Measurements from ENCODE around the gene SEH1L. TPM values are rescaled to one million over a fixed set of nuclear protein-coding genes. Genes with fewer than 3 reads are reported as not detected.

The SEH1L gene
- total RNA-seq, 6 donors from 2014 or later, result 18.4 to 49.7 (median 38.2) TPM

DNA sequence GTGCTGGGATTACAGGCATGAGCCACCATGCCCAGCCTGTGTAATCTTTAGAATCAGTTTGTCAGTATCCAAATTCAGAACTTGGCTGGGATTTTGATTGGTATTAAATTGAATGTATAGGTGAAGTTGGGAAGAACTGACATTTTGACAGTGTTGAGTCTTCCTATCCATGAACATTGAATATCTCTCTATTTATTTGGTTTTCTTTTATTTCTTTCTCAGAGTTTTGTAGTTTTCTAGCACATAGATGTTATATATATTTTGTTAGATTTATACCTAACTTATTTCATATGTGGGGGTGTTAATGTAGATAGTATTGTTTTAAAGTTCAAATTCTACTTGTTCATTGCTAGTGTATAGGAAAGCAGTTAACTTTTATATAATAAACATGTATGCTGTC lies 74.8 kb downstream of the SEH1L start:
- DNase-seq (no peak), ATAC-seq (ENCODE audit: low FRiP score in 2 of 2) (no peak)
- Histone ChIP-seq H3K27me3 (no peaks in the 10 kb centered on the region), H3K36me3 (peaks cover under 1 to 67% (median 7%) of the 10 kb centered on the region in 4 donors), H3K4me1 (no peaks in the 10 kb centered on the region), H3K27ac (no peak overlapping the region), H3K9me3 (no peaks in the 10 kb centered on the region), H3K4me3 (no peak overlapping the region)
- no peak for TF ChIP-seq CTCF (IDR thresholded peaks at IDR 0.05)
- no peak for TF ChIP-seq EP300 (IDR thresholded peaks at IDR 0.05)
- no peak for TF ChIP-seq POLR2AphosphoS5 (IDR thresholded peaks at IDR 0.05)
- no peak for TF ChIP-seq POLR2A (IDR thresholded peaks at IDR 0.05)

DNA sequence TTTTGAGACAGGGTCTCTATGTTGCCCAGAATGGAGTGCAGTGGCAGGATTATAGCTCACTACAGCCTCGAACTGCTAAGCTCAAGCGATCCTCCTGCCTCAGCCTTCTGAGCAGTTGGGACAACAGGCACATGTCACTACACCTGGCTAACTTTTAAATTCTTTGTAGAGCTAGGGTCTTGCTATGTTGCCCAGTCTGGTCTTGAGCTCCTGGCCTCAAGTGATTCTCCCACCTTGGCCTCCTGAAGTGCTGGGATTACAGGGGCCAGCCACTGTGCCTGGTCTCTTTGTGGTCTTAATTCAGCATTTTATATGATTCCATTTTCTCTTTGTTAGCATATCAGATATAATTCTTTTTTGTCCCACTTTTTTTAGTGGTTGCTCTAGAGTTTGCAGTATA lies 77.4 kb downstream of the SEH1L start:
- TF ChIP-seq POLR2A (IDR thresholded peaks at IDR 0.05), result no peak
- TF ChIP-seq CTCF (IDR thresholded peaks at IDR 0.05), result no peak
- TF ChIP-seq EP300 (IDR thresholded peaks at IDR 0.05), result no peak
- TF ChIP-seq POLR2AphosphoS5 (IDR thresholded peaks at IDR 0.05), result no peak
- DNase-seq (no peak), ATAC-seq (ENCODE audit: low FRiP score in 2 of 2) (no peak)
- no peak overlapping the region for H3K27ac ChIP-seq
- WGBS, 2 donors, result 97 to 100% methylated on average over 2 of the region's 2 CpGs
- H3K9me3 ChIP-seq, result no peaks in the 10 kb centered on the region
- no peaks in the 10 kb centered on the region for H3K4me1 ChIP-seq
- H3K36me3 ChIP-seq, result peaks cover 0 to 60% (median 16%) of the 10 kb centered on the region in 4 donors
- H3K27me3 ChIP-seq, result no peaks in the 10 kb centered on the region
- no peak overlapping the region for H3K4me3 ChIP-seq

DNA sequence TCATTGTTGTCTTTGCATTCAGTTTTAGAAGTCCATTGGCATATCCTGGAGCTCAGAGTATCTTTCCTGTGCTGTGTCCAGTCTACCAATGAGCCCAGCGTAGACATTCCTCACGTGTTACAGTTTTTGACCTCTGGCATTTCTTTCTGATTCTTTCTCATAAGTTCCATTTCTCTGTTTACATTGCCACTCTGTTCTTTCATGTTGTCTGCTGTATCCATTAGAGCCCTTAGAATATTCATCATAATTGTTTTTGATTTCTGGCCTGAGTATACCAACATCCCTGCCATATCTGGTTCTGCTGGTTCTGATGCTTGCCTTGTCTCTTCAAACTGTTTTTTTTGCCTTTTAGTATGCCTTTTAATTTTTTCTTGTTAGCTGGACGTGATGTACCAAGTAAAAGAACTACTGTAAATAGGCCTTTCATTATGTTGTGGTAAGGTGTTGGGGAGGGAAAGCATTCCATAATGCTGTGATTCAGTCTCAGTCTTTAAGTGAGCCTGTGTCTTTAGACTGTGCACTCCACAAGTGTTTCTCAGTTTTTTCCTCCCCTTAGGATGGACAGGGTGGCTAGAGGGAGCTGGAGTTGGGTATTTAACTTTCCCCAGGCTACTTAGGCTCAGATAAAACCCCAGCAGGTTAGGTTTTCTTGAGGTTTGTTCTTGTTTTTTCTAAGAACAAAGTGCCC lies 78.9 kb downstream of the SEH1L start:
- H3K36me3 ChIP-seq, result peaks cover 5 to 66% (median 17%) of the 10 kb centered on the region in 4 donors
- no peak for ATAC-seq (ENCODE audit: low FRiP score in 2 of 2)
- H3K27me3 ChIP-seq, result no peaks in the 10 kb centered on the region
- WGBS, 2 donors, result 91 to 92% methylated on average over 3 of the region's 3 CpGs
- TF ChIP-seq CTCF (IDR thresholded peaks at IDR 0.05) (no peak), EP300 (IDR thresholded peaks at IDR 0.05) (no peak), POLR2A (IDR thresholded peaks at IDR 0.05) (no peak), POLR2AphosphoS5 (IDR thresholded peaks at IDR 0.05) (no peak)
- H3K4me3 ChIP-seq, result no peak overlapping the region
- DNase-seq, result no peak
- H3K9me3 ChIP-seq, result no peaks in the 10 kb centered on the region
- H3K27ac ChIP-seq, result no peak overlapping the region
- H3K4me1 ChIP-seq, result no peaks in the 10 kb centered on the region

DNA sequence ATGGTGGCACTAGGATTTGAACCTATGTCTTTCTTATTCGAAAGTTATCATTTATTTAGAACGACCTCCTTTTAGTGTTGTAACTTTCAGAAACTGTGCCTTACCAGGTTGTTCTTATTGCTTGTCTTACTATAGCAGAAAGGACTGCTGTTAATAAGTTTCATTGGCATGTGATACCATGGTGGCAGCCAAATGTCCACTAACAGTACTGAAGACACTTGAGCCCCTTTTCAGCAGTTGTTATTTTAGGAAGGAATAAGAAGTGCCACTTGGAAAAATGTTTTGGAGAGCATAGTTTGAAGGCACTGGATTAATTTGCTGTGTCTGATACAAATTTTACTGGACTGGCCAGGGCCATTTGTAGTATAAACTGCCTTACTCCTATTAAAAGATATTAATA lies 81.1 kb downstream of the SEH1L start:
- ATAC-seq (ENCODE audit: low FRiP score in 2 of 2) (no peak), DNase-seq (no peak)
- no peaks in the 10 kb centered on the region for H3K27me3 ChIP-seq
- peaks cover 10 to 70% (median 18%) of the 10 kb centered on the region in 4 donors for H3K36me3 ChIP-seq
- no peaks in the 10 kb centered on the region for H3K4me1 ChIP-seq
- no peak overlapping the region for H3K4me3 ChIP-seq
- TF ChIP-seq CTCF (IDR thresholded peaks at IDR 0.05) (no peak), POLR2A (IDR thresholded peaks at IDR 0.05) (no peak), EP300 (IDR thresholded peaks at IDR 0.05) (no peak), POLR2AphosphoS5 (IDR thresholded peaks at IDR 0.05) (no peak)
- 90 to 95% methylated on average over 2 of the region's 2 CpGs for WGBS, 2 donors
- H3K27ac ChIP-seq, result no peak overlapping the region
- no peaks in the 10 kb centered on the region for H3K9me3 ChIP-seq

- no peak for DNase-seq
- Histone ChIP-seq H3K4me3 (no peak overlapping the region), H3K36me3 (peaks cover 10 to 57% (median 20%) of the 10 kb centered on the region in 4 donors), H3K4me1 (no peaks in the 10 kb centered on the region), H3K9me3 (no peaks in the 10 kb centered on the region), H3K27me3 (no peaks in the 10 kb centered on the region), H3K27ac (no peak overlapping the region)
- ATAC-seq (ENCODE audit: low FRiP score in 2 of 2), result no peak
- no peak for TF ChIP-seq EP300 (IDR thresholded peaks at IDR 0.05)
- TF ChIP-seq POLR2A (IDR thresholded peaks at IDR 0.05), result no peak
- TF ChIP-seq POLR2AphosphoS5 (IDR thresholded peaks at IDR 0.05), result no peak
- TF ChIP-seq CTCF (IDR thresholded peaks at IDR 0.05), result no peak
- WGBS, 2 donors, result 70 to 88% methylated on average over 5 of the region's 5 CpGs
Observed at GRCh38 chr18:13032173-13032572, 84.4 kb downstream of the SEH1L start.

Measured in upper lobe of left lung (tissue), 6 donors.